HG03097 (cell line): ENCODE measurements around the gene FIBP.
"Not testable (repeated sequence)": the region's sequence is repeated elsewhere in the genome, so short reads cannot be mapped to it uniquely, and the experiment has no call there.

Experiments used
- ATAC-seq: cut with Tn5 transposase; IDR thresholded peaks from one replicate; pipeline ENCODE4 v1.9.1; 2021; ENCODE audit not compliant: unreplicated experiment, low FRiP score

Gene FIBP

GRCh38 chr11:65915101-65915820 lies 27.0 kb upstream of the FIBP start:
- no peak for ATAC-seq

GRCh38 chr11:65912845-65913244 lies 24.6 kb upstream of the FIBP start:
- no peak for ATAC-seq

- no peak for ATAC-seq
Measured at GRCh38 chr11:65911682-65912568, 23.7 kb upstream of the FIBP start.

- ATAC-seq, result no peak
Measured at GRCh38 chr11:65907878-65908277, 19.6 kb upstream of the FIBP start.

DNA sequence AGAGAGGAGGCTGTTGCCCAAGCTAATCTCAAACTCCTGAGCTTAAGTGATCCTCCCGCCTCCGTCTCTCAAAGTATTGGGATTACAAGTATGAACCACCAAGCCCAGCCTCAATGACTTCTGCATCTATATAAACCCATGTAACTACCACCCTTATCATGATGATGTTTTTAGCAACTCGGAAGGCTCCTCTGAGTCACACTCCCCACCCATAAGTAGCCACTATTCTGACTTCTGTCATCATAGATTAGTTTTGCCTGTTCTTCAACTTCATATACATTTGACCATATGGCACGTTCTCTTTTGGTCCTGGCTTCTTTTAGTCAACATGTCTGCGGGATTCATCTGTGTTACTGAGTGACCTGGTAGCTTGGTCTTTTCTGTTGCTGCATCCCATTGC lies 18.3 kb upstream of the FIBP start:
- ATAC-seq, result no peak

DNA sequence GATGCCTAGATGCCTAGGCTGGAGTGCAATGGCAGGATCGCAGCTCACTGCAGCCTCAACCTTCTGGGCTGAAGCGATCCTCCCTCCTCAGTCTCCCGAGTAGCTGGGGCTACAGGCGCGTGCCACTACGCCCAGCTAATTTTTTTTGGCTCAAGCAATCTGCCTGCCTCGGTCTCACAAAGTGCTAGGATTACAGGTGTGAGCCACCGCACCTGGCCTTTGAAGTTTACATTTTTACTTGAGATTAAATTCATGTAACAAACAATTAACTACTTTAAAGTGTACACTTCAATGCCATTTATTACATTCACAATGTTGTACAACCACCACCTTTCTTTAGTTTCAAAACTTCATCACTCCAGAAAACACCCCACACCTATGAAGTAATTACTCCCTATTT lies 15.4 kb upstream of the FIBP start:
- ATAC-seq, result no peak

GRCh38 chr11:65903068-65903481 lies 14.8 kb upstream of the FIBP start:
- ATAC-seq, result no peak

DNA sequence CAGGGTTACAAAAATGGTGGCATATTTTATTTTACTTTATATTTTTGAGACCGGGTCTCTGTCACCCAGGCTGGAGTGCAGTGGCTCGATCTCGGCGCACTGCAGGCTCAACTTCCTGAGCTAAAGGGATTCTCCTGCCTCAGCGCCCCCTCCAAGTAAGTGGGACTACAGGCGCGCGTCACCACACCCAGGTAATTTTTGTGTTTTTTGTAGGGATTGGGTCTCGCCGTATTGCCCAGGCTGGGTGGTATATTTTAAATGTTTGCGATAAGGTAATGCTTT lies 12.6 kb upstream of the FIBP start:
- ATAC-seq, result no peak

GRCh38 chr11:65900125-65900898 lies 12.0 kb upstream of the FIBP start, which contains the start of gene FOSL1:
FOSL1 (minus strand) TSS chr11:65900388; CDS start chr11:65900339, 49 bp downstream.
- ATAC-seq, result peak; percentile 79

- no peak for ATAC-seq
Measured at GRCh38 chr11:65899356-65900124, 11.3 kb upstream of the FIBP start.

- no peak for ATAC-seq
Measured at GRCh38 chr11:65898656-65899355, 10.5 kb upstream of the FIBP start.

GRCh38 chr11:65897020-65897471 lies 8.8 kb upstream of the FIBP start:
- no peak for ATAC-seq

- ATAC-seq, result no peak
Measured at GRCh38 chr11:65896034-65896999, 8.0 kb upstream of the FIBP start.

DNA sequence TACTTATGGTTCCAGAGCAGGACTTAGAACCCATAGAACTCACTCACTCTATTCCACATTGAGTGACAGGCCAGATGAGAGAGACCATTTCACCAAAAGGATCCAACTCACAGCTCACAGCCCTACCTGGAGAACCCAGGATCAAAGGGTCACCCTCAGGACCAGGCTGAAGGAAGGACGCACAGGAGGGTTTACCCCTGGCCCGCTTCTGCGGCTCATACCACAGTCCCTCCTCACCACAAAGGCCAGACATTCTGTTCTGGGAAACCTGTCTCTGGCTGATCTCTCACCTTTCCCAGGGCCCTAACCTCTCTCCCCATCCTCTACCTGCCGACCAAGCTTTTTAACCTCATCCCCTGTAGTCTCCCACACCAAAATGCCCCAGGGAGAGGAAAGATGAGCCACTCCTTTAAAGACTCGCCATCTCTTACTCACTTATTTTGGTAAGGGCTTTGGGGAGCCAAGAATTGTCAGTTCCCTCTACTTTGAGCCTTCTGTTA lies 7.3 kb upstream of the FIBP start:
- no peak for ATAC-seq

DNA sequence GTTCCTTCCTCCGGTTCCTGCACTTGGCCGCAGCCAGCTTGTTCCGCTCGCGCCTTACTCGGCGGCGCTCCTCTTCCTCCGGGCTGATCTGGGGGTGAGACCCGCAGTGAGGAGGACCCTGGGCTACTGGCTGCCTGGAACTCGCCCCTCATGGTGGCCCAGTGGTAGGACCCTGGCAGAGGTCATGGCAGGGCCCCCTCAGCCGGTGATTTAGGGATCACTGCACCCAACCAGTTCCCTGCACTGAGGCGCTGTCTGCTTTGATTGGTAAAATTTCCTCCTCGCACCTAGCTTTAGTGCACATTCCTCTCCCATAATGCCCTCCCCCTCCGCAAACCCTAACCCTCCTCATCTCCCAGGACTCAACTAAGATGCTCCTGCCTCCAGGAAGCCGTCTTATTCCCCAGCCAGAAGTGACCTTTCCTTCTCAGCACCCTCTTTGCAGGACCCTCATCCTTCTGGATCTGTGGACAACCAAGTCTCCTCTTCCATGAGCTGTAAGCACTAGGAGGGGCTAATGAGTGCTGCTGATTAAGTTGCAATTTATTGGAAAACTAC lies 5.8 kb upstream of the FIBP start:
- ATAC-seq, result no peak

- no peak for ATAC-seq
Measured at GRCh38 chr11:65892661-65893317, 4.5 kb upstream of the FIBP start.

DNA sequence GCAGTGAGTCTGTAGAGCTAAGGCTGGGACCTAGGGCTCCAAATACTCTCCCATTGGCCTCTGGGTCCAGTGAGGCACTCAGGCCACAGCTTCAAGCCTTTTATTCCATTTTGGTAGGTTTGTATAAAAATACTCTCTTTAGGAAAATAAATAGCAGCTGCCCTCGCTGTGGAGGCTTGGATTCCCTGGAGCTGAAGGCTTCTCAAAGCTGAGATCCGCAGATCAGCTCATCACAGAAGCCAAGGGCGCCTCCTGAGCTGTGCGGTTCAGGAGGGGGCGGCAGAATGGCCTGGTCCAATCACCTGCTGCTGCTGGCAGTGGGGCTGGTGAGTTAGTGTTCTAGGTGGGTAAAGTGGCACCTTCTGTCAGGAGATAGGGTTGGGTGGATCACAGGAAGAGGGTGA lies 3.9 kb upstream of the FIBP start:
- ATAC-seq, result not testable (repeated sequence)
